Esophagus muscularis mucosa (tissue), 4 donors: Measurements from ENCODE around the gene EEF1AKMT2. TPM values are rescaled to one million over a fixed set of nuclear protein-coding genes. Genes with fewer than 3 reads are reported as not detected.

Experiments used
- DNase-seq: peaks from one replicate; pipeline ENCODE4 v3.0.0-alpha.2; 2017; ENCODE audit errors: extremely low spot score
- H3K27ac ChIP-seq, 4 donors: fragments of 200-600 bp; sonication (generic); replicated peaks in 1 of 4; 1 replicate in 3 of 4; 2 replicates in 1 of 4; pipeline ENCODE4 v1.5.1; 2016 to 2019; ENCODE audit warnings: mild to moderate bottlenecking in 1 of 4
- H3K27me3 ChIP-seq, 4 donors: fragments of 200-600 bp; sonication (generic); one replicate each; pipeline versions ENCODE4 v1.5.1 to v1.6.0; 2016 to 2019
- H3K36me3 ChIP-seq, 4 donors: fragments of 200-600 bp; sonication (generic); one replicate each; pipeline ENCODE4 v1.5.1; 2016 to 2019
- H3K4me1 ChIP-seq, 4 donors: fragments of 200-600 bp; sonication (generic); one replicate each; pipeline ENCODE4 v1.5.1; 2016 to 2019
- H3K4me3 ChIP-seq, 4 donors: fragments of 200-600 bp; sonication (generic); 1 replicate in 2 of 4; 2 replicates in 2 of 4; pipeline ENCODE4 v1.5.1; 2016 to 2019; ENCODE audit warnings: mild to moderate bottlenecking in 4 of 4, moderate library complexity in 1 of 4
- H3K9me3 ChIP-seq, 4 donors: fragments of 200-600 bp; sonication (generic); 1 replicate in 3 of 4; 2 replicates in 1 of 4; pipeline ENCODE4 v1.5.1; 2016 to 2019
- CTCF ChIP-seq, 3 experiments: fragments of 200-600 bp in 2 of 3; fragments of 450-650 bp in 1 of 3; sonication (generic) in 2 of 3; IDR thresholded peaks; one replicate each; pipeline ENCODE4 v1.5.1; 2017 to 2019; ENCODE audit warnings: antibody characterized with exemption in 3 of 3, mild to moderate bottlenecking in 2 of 3, moderate library complexity in 1 of 3
- EP300 ChIP-seq: sonication (generic); formaldehyde crosslinking; IDR thresholded peaks from one replicate; pipeline ENCODE4 v1.6.1; 2017; ENCODE audit warnings: antibody characterized with exemption
- POLR2A ChIP-seq: fragments of 450-650 bp; IDR thresholded peaks from one replicate; pipeline ENCODE4 v1.6.1; 2017; ENCODE audit warnings: antibody characterized with exemption, moderate library complexity, mild to moderate bottlenecking, low read depth
- POLR2AphosphoS5 ChIP-seq, 2 donors: sonication (generic); formaldehyde crosslinking; IDR thresholded peaks; one replicate each; pipeline ENCODE4 v1.6.1; 2017; ENCODE audit warnings: antibody characterized with exemption in 2 of 2
- WGBS: methylation state at CpG from one replicate; pipeline ENCODE4 v1.1.5; 2018; 5-methylcytosine and 5-hydroxymethylcytosine counted together
- intact Hi-C: fragments of 100-400 bp; cut with DNase I; formaldehyde crosslinking; loops from one replicate; pipeline ENCODE4 v1.15.1; 2023
- total RNA-seq, 4 donors: library from RNA; depleted of rRNA; stranded (reverse); fragments of >200 nt; gene quantifications; one replicate each; pipeline versions ENCODE4 v1.1.0 to v1.2.1, GENCODE V29; 2016

Gene EEF1AKMT2
- total RNA-seq, 4 donors from 2014 or later = 9.0 to 11.9 (median 10.0) TPM

GRCh38 chr10:124755581-124755980 is 36.1 kb downstream of the EEF1AKMT2 start:
- no peak for DNase-seq
- Histone ChIP-seq H3K27me3 (no peaks in the 10 kb centered on the region), H3K36me3 (peaks cover 0 to 30% (median 11%) of the 10 kb centered on the region in 4 donors), H3K27ac (peak overlapping the region in 2 of 4 donors; percentile 3), H3K4me1 (peaks cover 14 to 26% (median 21%) of the 10 kb centered on the region in 4 donors), H3K9me3 (no peaks in the 10 kb centered on the region), H3K4me3 (no peak overlapping the region)
- intact Hi-C loops = no loop called here
- 92% methylated on average over 2 of the region's 2 CpGs for WGBS
- no peak for TF ChIP-seq POLR2A
- TF ChIP-seq CTCF (IDR thresholded peaks at IDR 0.05) = no peak
- no peak for TF ChIP-seq EP300
- no peak for TF ChIP-seq POLR2AphosphoS5 (IDR thresholded peaks at IDR 0.05)

- no peak for DNase-seq
- H3K27ac ChIP-seq = peak overlapping the region in 3 of 4 donors; percentile 5 to 37 (median 23)
- H3K4me1 ChIP-seq = peaks cover 14 to 26% (median 21%) of the 10 kb centered on the region in 4 donors
- no peak overlapping the region for H3K4me3 ChIP-seq
- no peaks in the 10 kb centered on the region for H3K9me3 ChIP-seq
- no peak for TF ChIP-seq POLR2AphosphoS5 (IDR thresholded peaks at IDR 0.05)
- no peak for TF ChIP-seq POLR2A
- no peak for TF ChIP-seq CTCF (IDR thresholded peaks at IDR 0.05)
- TF ChIP-seq EP300 = no peak
- intact Hi-C loops = no loop called here
- H3K36me3 ChIP-seq = peaks cover 0 to 21% (median 3%) of the 10 kb centered on the region in 4 donors
- 84% methylated on average over 5 of the region's 5 CpGs for WGBS
- H3K27me3 ChIP-seq = no peaks in the 10 kb centered on the region
These were observed 37.5 kb downstream of the EEF1AKMT2 start for GRCh38 chr10:124754227-124754626.

GRCh38 chr10:124748953-124749645 is 42.6 kb downstream of the EEF1AKMT2 start:
- peaks cover 0 to 12% (median 3%) of the 10 kb centered on the region in 4 donors for H3K36me3 ChIP-seq
- WGBS = 84% methylated on average over 4 of the region's 4 CpGs
- H3K4me1 ChIP-seq = peaks cover 8 to 19% (median 17%) of the 10 kb centered on the region in 4 donors
- DNase-seq = no peak
- H3K9me3 ChIP-seq = no peaks in the 10 kb centered on the region
- TF ChIP-seq EP300 (no peak), POLR2A (no peak), POLR2AphosphoS5 (IDR thresholded peaks at IDR 0.05) (no peak), CTCF (IDR thresholded peaks at IDR 0.05) (no peak)
- no peak overlapping the region for H3K4me3 ChIP-seq
- intact Hi-C loops = no loop called here
- no peak overlapping the region for H3K27ac ChIP-seq
- no peaks in the 10 kb centered on the region for H3K27me3 ChIP-seq

- Histone ChIP-seq H3K9me3 (no peaks in the 10 kb centered on the region), H3K4me1 (peaks cover 8 to 17% (median 17%) of the 10 kb centered on the region in 4 donors), H3K27me3 (no peaks in the 10 kb centered on the region), H3K27ac (no peak overlapping the region), H3K36me3 (peaks cover 0 to 12% (median 3%) of the 10 kb centered on the region in 4 donors), H3K4me3 (no peak overlapping the region)
- DNase-seq = no peak
- 86% methylated on average over 3 of the region's 3 CpGs for WGBS
- intact Hi-C loops = no loop called here
- TF ChIP-seq POLR2AphosphoS5 (IDR thresholded peaks at IDR 0.05) = no peak
- TF ChIP-seq CTCF (IDR thresholded peaks at IDR 0.05) = no peak
- TF ChIP-seq POLR2A = no peak
- no peak for TF ChIP-seq EP300
These were observed 43.5 kb downstream of the EEF1AKMT2 start for GRCh38 chr10:124748166-124748565.
